SK-N-SH (cell line): ENCODE measurements around the gene FOSB. TPM values are rescaled to one million over a fixed set of nuclear protein-coding genes. Genes with fewer than 3 reads are reported as not detected.
"Not testable (repeated sequence)": the region's sequence is repeated elsewhere in the genome, so short reads cannot be mapped to it uniquely, and the experiment has no call there.

Source experiments
- CTCF ChIA-PET: fragments of 300-600, 350-600 bp; formaldehyde crosslinking; extraction: SDS; loops from one replicate; lab custom pipeline; 2021; lab: Yijun Ruan, JAX
- POLR2A ChIA-PET: fragments of 350-600 bp; sonication (Branson Sonifier 250); formaldehyde crosslinking; extraction: SDS; loops from one replicate; lab custom pipeline; 2020; ENCODE audit warnings: antibody characterized with exemption, inconsistent platforms; lab: Yijun Ruan, JAX
- DNase-seq: peaks from one replicate; pipeline ENCODE4 v3.0.0; 2012
- H2AFZ ChIP-seq: fragments of 200-600 bp; sonication (generic); 2 replicates; pipeline ENCODE4 v1.8.1; 2016; ENCODE audit warnings: antibody characterized with exemption, mild to moderate bottlenecking, low read depth
- H3F3A ChIP-seq: fragments of 200-600 bp; sonication (generic); replicated peaks from 2 replicates; pipeline ENCODE3; 2016; ENCODE audit warnings: antibody characterized with exemption, mild to moderate bottlenecking; ENCODE audit not compliant: insufficient read depth
- H3K27ac ChIP-seq, 2 experiments: fragments of 200-500 bp in 1 of 2; fragments of 200-600 bp in 1 of 2; sonication (Bioruptor generic) in 1 of 2; sonication (generic), shearing (Covaris generic) in 1 of 2; 2 replicates each; pipeline versions ENCODE4 v1.5.1 to v1.6.1; 2014 to 2016; ENCODE audit warnings: low read depth in 2 of 2, inconsistent platforms in 1 of 2, low read length in 1 of 2, mild to moderate bottlenecking in 1 of 2, mixed read lengths in 1 of 2
- H3K27me3 ChIP-seq: fragments of 200-600 bp; sonication (generic), shearing (Covaris generic); 2 replicates; pipeline ENCODE4 v1.6.1; 2016; ENCODE audit warnings: mixed run types; ENCODE audit not compliant: insufficient read depth
- H3K36me3 ChIP-seq, 2 experiments: fragments of 200-500 bp in 1 of 2; fragments of 200-600 bp in 1 of 2; sonication (Bioruptor generic) in 1 of 2; sonication (generic) in 1 of 2; replicated peaks in 1 of 2; 2 replicates each; pipeline versions ENCODE3 to v1.5.1; 2014 to 2016; ENCODE audit warnings: low read length in 1 of 2, mild to moderate bottlenecking in 1 of 2; ENCODE audit not compliant: insufficient read depth in 2 of 2, control insufficient read depth in 1 of 2
- H3K4me1 ChIP-seq, 2 experiments: fragments of 200-500 bp in 1 of 2; fragments of 200-600 bp in 1 of 2; sonication (Bioruptor generic) in 1 of 2; sonication (generic), shearing (Covaris generic) in 1 of 2; 2 replicates each; pipeline versions ENCODE4 v1.5.1 to v1.6.1; 2014 to 2016; ENCODE audit warnings: low read depth in 1 of 2, low read length in 1 of 2, mixed run types in 1 of 2; ENCODE audit not compliant: insufficient read depth in 2 of 2, control insufficient read depth in 1 of 2
- H3K4me2 ChIP-seq: fragments of 200-600 bp; sonication (generic), shearing (Covaris generic); 2 replicates; pipeline ENCODE4 v1.6.1; 2017; ENCODE audit warnings: mixed run types
- H3K4me3 ChIP-seq, 2 experiments: fragments of 200-500 bp in 1 of 2; fragments of 200-600 bp in 1 of 2; sonication (Bioruptor generic) in 1 of 2; sonication (generic), shearing (Covaris generic) in 1 of 2; 2 replicates each; pipeline versions ENCODE4 v1.5.1 to v1.8.1; 2014 to 2016; ENCODE audit warnings: low read depth in 2 of 2, inconsistent platforms in 1 of 2, low read length in 1 of 2, mild to moderate bottlenecking in 1 of 2, mixed read lengths in 1 of 2, moderate library complexity in 1 of 2
- H3K79me2 ChIP-seq: fragments of 200-600 bp; sonication (generic); 2 replicates; pipeline ENCODE4 v1.8.1; 2017; ENCODE audit warnings: mild to moderate bottlenecking; ENCODE audit not compliant: insufficient read depth
- H3K9ac ChIP-seq: fragments of 200-600 bp; sonication (generic); 2 replicates; pipeline ENCODE4 v1.6.1; 2017; ENCODE audit warnings: mixed run types
- H3K9me2 ChIP-seq: fragments of 200-600 bp; sonication (generic); 2 replicates; pipeline ENCODE4 v1.6.1; 2017; ENCODE audit warnings: mixed run types
- H3K9me3 ChIP-seq: fragments of 200-600 bp; sonication (generic); 2 replicates; pipeline ENCODE4 v1.6.1; 2017; ENCODE audit warnings: mixed run types, mild to moderate bottlenecking, moderate library complexity
- H4K20me1 ChIP-seq: fragments of 200-600 bp; sonication (generic); 2 replicates; pipeline ENCODE4 v1.6.1; 2017; ENCODE audit warnings: mild to moderate bottlenecking, mixed run types; ENCODE audit not compliant: insufficient read depth
- FOSL2 ChIP-seq: IDR thresholded peaks from 2 replicates; pipeline ENCODE4 v1.4.0; 2012; ENCODE audit warnings: low read depth, mild to moderate bottlenecking, moderate library complexity, borderline replicate concordance
- FOXM1 ChIP-seq: IDR thresholded peaks from 2 replicates; pipeline ENCODE4 v1.4.0; 2012; ENCODE audit warnings: low read depth, mild to moderate bottlenecking
- MXI1 ChIP-seq: IDR thresholded peaks from 2 replicates; pipeline ENCODE4 v1.6.1; 2012; ENCODE audit warnings: mild to moderate bottlenecking, low read depth, low read length, improper control_type of control experiment
- RAD21 ChIP-seq: IDR thresholded peaks from 2 replicates; pipeline ENCODE4 v1.6.1; 2012; ENCODE audit warnings: mild to moderate bottlenecking, low read length
- RCOR1 ChIP-seq: fragments of 150-350 bp; IDR thresholded peaks from 2 replicates; pipeline ENCODE4 v1.6.1; 2017; ENCODE audit warnings: antibody characterized with exemption, low read length
- RXRA ChIP-seq: IDR thresholded peaks from 2 replicates; pipeline ENCODE4 v1.4.0; 2012; ENCODE audit warnings: low read depth, mild to moderate bottlenecking, borderline replicate concordance
- SMC3 ChIP-seq: IDR thresholded peaks from 2 replicates; pipeline ENCODE4 v1.6.1; 2012; ENCODE audit warnings: low read depth, low read length, improper control_type of control experiment
- WGBS: methylation state at CpG from one replicate; pipeline ENCODE4 v1.1.6; 2017; ENCODE audit warnings: low lambda C conversion rate; 5-methylcytosine and 5-hydroxymethylcytosine counted together
- polyA plus RNA-seq, 3 experiments: library from polyadenylated mRNA; depleted of rRNA; stranded (reverse); fragments of >200 nt; gene quantifications; 2 replicates each; pipeline ENCODE4 v1.2.3, GENCODE V29; 2012
- TF ChIP-seq, protein P1 (sequence below): fragments of 150-350 bp; IDR thresholded peaks from 2 replicates; pipeline ENCODE4 v1.6.1; 2016; ENCODE audit warnings: mild to moderate bottlenecking, low read depth, low read length
- TF ChIP-seq, protein P2 (sequence below): fragments of 200-600 bp; sonication (generic); IDR thresholded peaks from 2 replicates; pipeline ENCODE4 v1.6.1; 2017; ENCODE audit warnings: antibody characterized with exemption, mild to moderate bottlenecking, moderate library complexity
- TF ChIP-seq, protein P3 (sequence below): IDR thresholded peaks from 2 replicates; pipeline ENCODE4 v1.4.0; 2012; ENCODE audit warnings: low read depth, borderline replicate concordance
- TF ChIP-seq, protein P4 (sequence below): IDR thresholded peaks from 2 replicates; pipeline ENCODE4 v1.4.0; 2012; ENCODE audit warnings: low read depth

FOSB gene
- polyA plus RNA-seq, 1 of the 3 experiments (the other 2 are of a cell fraction): 78.2 TPM

DNA sequence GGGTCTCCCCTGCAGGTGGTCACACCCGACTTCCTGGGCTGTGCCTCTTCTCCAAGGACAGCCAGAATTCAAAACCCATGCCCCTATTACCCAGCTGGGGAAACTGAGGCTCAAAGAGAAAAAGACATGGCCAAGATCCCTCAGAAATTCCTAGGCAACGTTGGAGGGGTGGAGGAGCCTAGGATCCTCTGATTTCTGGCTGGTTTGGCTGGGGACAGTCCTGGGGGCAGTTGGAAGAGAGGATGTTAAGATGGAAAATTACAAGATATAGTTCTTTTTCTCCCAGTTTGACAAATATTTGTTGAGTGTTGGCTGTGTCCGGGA lies 41.9 kb downstream of the FOSB start (continued):
- TF ChIP-seq, protein P1, sequence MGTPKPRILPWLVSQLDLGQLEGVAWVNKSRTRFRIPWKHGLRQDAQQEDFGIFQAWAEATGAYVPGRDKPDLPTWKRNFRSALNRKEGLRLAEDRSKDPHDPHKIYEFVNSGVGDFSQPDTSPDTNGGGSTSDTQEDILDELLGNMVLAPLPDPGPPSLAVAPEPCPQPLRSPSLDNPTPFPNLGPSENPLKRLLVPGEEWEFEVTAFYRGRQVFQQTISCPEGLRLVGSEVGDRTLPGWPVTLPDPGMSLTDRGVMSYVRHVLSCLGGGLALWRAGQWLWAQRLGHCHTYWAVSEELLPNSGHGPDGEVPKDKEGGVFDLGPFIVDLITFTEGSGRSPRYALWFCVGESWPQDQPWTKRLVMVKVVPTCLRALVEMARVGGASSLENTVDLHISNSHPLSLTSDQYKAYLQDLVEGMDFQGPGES: no peak
- TF ChIP-seq RCOR1: no peak
- TF ChIP-seq, protein P2, sequence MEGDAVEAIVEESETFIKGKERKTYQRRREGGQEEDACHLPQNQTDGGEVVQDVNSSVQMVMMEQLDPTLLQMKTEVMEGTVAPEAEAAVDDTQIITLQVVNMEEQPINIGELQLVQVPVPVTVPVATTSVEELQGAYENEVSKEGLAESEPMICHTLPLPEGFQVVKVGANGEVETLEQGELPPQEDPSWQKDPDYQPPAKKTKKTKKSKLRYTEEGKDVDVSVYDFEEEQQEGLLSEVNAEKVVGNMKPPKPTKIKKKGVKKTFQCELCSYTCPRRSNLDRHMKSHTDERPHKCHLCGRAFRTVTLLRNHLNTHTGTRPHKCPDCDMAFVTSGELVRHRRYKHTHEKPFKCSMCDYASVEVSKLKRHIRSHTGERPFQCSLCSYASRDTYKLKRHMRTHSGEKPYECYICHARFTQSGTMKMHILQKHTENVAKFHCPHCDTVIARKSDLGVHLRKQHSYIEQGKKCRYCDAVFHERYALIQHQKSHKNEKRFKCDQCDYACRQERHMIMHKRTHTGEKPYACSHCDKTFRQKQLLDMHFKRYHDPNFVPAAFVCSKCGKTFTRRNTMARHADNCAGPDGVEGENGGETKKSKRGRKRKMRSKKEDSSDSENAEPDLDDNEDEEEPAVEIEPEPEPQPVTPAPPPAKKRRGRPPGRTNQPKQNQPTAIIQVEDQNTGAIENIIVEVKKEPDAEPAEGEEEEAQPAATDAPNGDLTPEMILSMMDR: no peak

DNA sequence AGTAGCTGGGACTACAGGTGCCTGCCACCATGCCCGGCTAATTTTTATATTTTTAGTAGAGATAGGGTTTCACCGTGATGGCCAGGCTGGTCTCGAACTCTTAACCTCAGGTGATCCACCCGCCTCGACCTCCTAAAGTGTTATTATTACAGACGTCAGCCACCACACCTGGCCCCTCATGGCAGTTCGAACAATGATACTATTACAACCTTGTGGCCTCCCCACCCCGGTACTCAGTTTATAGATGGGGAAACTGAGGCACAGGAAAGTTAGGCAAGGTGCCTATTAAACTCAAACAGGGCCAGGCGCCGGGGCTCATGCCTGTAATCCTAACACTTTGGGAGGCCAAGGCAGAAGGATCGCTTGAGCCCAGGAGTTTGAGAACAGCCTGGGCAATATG lies 42.6 kb downstream of the FOSB start:
- H3K27ac ChIP-seq, H3K9me3 ChIP-seq, H3K9me2 ChIP-seq, H3K4me2 ChIP-seq, POLR2A ChIA-PET, H3K9ac ChIP-seq, H3K36me3 ChIP-seq, H2AFZ ChIP-seq, H3K4me3 ChIP-seq, DNase-seq, H3K27me3 ChIP-seq: not testable (repeated sequence)
- CTCF ChIA-PET: interaction anchor here (0.9 to 1.8 kb wide), 4 partner anchors 25 to 71 kb away, joined by 3 to 8 read pairs (median 4); no protein-coding TSS in a partner anchor
- Histone ChIP-seq H3F3A (peaks cover 14% of the 10 kb centered on the region), H3K4me1 (peaks cover 5 to 12% of the 10 kb centered on the region in 2 experiments; a peak in 2 of 4 replicates), H4K20me1 (peaks cover 51% of the 10 kb centered on the region), H3K79me2 (peaks cover 84% of the 10 kb centered on the region)
- 89% methylated on average over 11 of the region's 11 CpGs for WGBS

DNA sequence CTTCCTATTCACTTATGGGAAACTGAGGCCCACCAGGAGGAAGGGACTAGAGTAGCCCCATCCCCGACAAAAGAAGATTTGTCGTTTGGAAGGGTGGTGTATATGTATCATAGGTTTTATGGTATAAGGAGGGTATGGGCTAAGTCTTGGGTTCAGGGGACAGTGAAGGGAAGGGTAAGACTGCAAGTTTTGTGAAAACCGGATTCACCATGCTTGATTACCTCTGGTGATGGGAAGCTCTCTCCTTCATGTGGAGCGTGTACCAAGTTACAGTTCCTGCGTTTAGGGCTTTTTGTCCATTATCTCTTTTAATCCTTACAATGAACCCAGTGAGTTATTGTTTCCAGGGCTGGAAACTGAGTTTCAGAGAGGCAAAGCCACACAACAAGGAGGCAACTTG lies 43.3 kb downstream of the FOSB start:
- peaks cover 59% of the 10 kb centered on the region for H4K20me1 ChIP-seq
- no peak overlapping the region for H3K4me2 ChIP-seq
- POLR2A ChIA-PET: no interaction called here
- 92% methylated on average over 5 of the region's 5 CpGs for WGBS
- CTCF ChIA-PET: interaction anchor here (0.9 to 1.8 kb wide), 3 partner anchors 25 to 71 kb away, joined by 3 to 8 read pairs (median 4); no protein-coding TSS in a partner anchor
- H3F3A ChIP-seq: peaks cover 7% of the 10 kb centered on the region
- H3K9ac ChIP-seq: no peak overlapping the region
- no peaks in the 10 kb centered on the region for H3K9me2 ChIP-seq
- no peak overlapping the region for H3K27ac ChIP-seq
- H3K27me3 ChIP-seq: no peaks in the 10 kb centered on the region
- H3K36me3 ChIP-seq: peaks cover 2 to 4% of the 10 kb centered on the region in 2 experiments
- H3K79me2 ChIP-seq: peaks cover 91% of the 10 kb centered on the region
- peaks cover 0 to 10% of the 10 kb centered on the region in 2 experiments; a peak in 2 of 4 replicates for H3K4me1 ChIP-seq
- H3K9me3 ChIP-seq: no peaks in the 10 kb centered on the region
- TF ChIP-seq FOXM1 (no peak), RAD21 (no peak), FOSL2 (no peak), MXI1 (no peak), RXRA (no peak), SMC3 (no peak)
- TF ChIP-seq, protein P3, sequence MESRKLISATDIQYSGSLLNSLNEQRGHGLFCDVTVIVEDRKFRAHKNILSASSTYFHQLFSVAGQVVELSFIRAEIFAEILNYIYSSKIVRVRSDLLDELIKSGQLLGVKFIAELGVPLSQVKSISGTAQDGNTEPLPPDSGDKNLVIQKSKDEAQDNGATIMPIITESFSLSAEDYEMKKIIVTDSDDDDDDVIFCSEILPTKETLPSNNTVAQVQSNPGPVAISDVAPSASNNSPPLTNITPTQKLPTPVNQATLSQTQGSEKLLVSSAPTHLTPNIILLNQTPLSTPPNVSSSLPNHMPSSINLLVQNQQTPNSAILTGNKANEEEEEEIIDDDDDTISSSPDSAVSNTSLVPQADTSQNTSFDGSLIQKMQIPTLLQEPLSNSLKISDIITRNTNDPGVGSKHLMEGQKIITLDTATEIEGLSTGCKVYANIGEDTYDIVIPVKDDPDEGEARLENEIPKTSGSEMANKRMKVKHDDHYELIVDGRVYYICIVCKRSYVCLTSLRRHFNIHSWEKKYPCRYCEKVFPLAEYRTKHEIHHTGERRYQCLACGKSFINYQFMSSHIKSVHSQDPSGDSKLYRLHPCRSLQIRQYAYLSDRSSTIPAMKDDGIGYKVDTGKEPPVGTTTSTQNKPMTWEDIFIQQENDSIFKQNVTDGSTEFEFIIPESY: no peak
- TF ChIP-seq, protein P4, sequence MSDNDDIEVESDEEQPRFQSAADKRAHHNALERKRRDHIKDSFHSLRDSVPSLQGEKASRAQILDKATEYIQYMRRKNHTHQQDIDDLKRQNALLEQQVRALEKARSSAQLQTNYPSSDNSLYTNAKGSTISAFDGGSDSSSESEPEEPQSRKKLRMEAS: no peak
- DNase-seq: no peak
- H2AFZ ChIP-seq: no peak overlapping the region
- H3K4me3 ChIP-seq: no peak overlapping the region
